ENCODE data around the gene RGS10.
A peak's percentile ranks its signal among the peaks of the same experiment; 100 is the strongest.
"Not testable (repeated sequence)": the region's sequence is repeated elsewhere in the genome, so short reads cannot be mapped to it uniquely, and the experiment has no call there.

RGS10 gene, protein sequence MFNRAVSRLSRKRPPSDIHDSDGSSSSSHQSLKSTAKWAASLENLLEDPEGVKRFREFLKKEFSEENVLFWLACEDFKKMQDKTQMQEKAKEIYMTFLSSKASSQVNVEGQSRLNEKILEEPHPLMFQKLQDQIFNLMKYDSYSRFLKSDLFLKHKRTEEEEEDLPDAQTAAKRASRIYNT

DNA sequence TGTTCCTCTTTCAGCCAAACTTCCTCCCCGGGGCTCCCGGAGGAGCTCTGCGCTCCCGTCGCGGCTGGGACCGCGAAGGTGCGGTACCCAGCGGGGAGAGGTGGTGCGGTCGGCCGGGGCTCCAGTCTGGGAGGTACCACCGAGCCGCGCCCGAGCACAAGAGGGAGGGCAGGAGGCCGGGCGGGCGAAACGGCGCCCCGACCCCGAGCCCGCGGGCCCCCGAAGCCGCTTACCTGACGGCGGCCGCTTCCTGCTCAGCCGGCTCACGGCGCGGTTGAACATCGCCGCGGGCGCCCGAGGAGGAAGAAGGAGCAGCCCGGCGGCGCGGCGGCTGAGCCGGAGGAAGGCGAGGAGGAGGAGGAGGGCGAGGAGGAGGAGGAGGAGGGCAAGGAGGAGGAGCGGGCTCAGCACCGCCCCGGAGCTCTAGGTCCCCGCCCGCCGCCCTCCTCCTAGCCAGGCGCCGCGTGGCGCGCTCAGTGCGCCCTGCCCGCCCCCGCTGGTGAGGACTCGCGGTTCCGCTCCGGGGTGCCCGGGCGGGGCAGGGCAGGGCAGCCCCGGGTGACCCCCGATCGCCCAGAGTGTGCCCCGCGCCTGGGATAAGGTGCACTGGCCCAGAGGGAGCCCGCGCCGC is at the start of gene RGS10:
Gene RGS10 (minus strand): TSS at position 363 of the 631 bp plus-strand sequence. CDS start 81 bp downstream, at position 282.
- peak within 1 kb of the TSS; percentile 75 for H3K4me3 ChIP-seq (replicated peaks; ENCODE audit: low read depth, low read length)

DNA sequence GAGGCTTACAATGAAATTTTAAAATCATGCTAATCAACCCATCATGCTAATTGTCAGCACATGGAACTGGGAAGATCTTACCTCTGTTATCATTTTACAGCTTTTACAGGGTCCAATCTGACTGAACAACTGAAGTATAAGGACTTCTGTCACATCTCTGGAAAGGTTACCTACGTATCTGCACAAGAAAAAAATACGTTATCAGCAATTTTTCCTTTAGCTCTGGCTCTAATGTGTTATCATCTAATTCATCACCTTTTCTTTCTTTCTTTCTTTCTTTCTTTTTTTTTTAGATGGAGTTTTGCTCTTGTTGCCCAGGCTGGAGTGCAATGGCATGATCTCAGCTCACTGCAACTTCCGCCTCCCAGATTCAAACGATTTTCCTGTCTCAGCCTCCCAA is 45.6 kb upstream of the RGS10 start:
- TF ChIP-seq, protein P1, sequence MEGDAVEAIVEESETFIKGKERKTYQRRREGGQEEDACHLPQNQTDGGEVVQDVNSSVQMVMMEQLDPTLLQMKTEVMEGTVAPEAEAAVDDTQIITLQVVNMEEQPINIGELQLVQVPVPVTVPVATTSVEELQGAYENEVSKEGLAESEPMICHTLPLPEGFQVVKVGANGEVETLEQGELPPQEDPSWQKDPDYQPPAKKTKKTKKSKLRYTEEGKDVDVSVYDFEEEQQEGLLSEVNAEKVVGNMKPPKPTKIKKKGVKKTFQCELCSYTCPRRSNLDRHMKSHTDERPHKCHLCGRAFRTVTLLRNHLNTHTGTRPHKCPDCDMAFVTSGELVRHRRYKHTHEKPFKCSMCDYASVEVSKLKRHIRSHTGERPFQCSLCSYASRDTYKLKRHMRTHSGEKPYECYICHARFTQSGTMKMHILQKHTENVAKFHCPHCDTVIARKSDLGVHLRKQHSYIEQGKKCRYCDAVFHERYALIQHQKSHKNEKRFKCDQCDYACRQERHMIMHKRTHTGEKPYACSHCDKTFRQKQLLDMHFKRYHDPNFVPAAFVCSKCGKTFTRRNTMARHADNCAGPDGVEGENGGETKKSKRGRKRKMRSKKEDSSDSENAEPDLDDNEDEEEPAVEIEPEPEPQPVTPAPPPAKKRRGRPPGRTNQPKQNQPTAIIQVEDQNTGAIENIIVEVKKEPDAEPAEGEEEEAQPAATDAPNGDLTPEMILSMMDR (IDR thresholded peaks at IDR 0.05; ENCODE audit: low read length, missing control alignments), result no peak
- no peak overlapping the region for H3K4me3 ChIP-seq (replicated peaks; ENCODE audit: low read depth, low read length)
- no peak for DNase-seq (ENCODE audit: low read depth)

More for the DNA sequence above, at the start of gene RGS10:
- DNase-seq (ENCODE audit: low read depth), result peak; percentile 69
- TF ChIP-seq, protein P1 (IDR thresholded peaks at IDR 0.05; ENCODE audit: low read length, missing control alignments), result no peak

DNA sequence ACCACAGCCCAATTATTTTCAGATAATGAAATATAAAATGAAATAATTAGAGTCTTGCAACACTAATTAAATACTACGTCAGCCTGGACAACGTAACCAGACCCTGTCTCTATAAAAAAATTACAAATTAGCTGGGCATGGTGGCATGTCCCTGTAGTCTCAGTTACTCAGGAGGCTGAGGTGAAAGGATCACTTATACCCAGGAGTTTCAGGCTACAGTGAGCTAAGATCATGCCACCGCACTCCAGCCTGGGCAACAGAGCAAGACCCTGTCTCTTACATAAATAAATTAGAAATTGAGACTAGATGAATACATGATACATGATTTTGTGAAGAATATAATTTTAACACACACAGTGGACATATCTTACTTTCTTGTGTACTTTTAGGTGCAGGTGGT is 35.8 kb upstream of the RGS10 start:
- H3K4me3 ChIP-seq (replicated peaks; ENCODE audit: low read depth, low read length), result no peak overlapping the region
- DNase-seq (ENCODE audit: low read depth), result no peak
- TF ChIP-seq, protein P1 (IDR thresholded peaks at IDR 0.05; ENCODE audit: low read length, missing control alignments), result no peak

DNA sequence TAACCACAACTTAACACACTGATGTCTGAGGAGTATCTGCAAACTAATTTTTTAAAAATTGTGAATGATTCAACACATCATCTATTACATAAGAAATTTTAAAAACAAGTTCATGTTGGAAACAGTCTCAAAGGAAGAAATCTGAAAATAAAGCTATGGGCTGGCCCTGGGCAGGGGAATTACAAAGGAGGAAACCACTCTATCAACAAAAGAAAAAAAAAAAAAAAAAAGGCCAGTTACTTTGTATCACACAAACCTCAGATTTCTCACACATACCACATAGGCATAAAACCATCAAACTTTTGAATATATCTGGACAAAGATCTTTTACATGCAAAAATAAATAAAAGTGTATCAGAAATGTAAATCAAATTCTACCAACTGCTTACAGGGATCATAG is 33.5 kb upstream of the RGS10 start:
- TF ChIP-seq, protein P1 (IDR thresholded peaks at IDR 0.05; ENCODE audit: low read length, missing control alignments), result no peak
- no peak for DNase-seq (ENCODE audit: low read depth)
- no peak overlapping the region for H3K4me3 ChIP-seq (replicated peaks; ENCODE audit: low read depth, low read length)

DNA sequence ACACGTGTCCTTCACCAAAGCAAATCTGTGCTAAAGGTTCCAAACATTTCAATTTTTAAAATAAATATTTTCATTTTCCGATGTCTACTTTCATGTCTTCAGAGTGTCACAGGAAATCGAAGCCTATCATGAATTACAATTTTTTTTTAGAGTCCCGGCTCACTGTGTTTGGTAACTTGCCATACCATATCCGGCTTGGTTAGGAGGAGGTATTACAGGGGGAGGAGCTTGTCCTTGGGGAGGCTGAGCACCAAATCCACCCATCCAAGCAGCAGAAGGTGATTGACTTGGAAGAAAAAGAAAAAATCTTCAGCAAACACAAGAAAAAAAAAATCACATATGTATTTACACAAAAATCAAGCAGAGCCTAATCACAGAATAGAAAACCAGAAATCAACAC is 33.0 kb upstream of the RGS10 start:
- DNase-seq (ENCODE audit: low read depth), result peak; percentile 50
- TF ChIP-seq, protein P1 (IDR thresholded peaks at IDR 0.05; ENCODE audit: low read length, missing control alignments), result no peak
- H3K4me3 ChIP-seq (replicated peaks; ENCODE audit: low read depth, low read length), result no peak overlapping the region

DNA sequence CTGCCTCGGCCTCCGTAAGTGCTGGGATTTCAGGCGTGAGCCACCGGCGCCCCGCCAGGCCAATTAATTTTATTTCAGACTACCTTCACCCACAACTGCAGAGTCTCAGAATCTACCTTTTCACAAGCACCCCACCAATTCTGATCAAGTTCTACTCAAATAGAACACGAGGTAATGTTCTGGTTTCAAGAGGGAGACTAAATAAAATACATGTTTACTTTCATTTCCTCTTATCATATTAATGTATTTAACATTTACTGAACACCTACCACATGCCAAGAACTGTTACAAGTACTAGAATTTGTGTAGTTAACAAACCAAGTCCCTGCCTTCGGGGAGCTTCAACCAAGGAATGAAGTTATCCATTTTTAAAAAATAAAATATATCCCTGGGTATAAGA is 25.5 kb upstream of the RGS10 start:
- TF ChIP-seq, protein P1 (IDR thresholded peaks at IDR 0.05; ENCODE audit: low read length, missing control alignments), result no peak
- H3K4me3 ChIP-seq (replicated peaks; ENCODE audit: low read depth, low read length), result no peak overlapping the region
- DNase-seq (ENCODE audit: low read depth), result no peak

DNA sequence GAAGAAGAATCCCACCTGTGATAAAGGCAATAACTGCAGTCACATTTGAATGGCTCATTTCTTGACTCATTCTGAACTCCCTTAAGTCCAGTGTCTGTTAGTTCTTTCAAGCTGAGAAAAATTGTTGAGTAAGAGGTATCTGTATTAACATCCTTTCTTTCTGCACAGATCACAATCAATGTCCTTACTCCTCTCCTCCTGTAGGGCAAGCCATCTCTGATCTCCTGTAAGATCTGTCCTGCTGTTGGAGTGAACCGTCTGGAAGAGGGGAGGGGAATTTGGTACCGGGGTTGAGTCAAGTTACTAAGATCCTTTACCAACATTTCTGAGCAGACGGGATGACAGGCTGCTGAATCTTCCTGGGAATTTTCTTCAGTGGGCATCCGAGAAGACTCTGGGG is 19.6 kb upstream of the RGS10 start:
- TF ChIP-seq, protein P1 (IDR thresholded peaks at IDR 0.05; ENCODE audit: low read length, missing control alignments), result no peak
- no peak for DNase-seq (ENCODE audit: low read depth)
- H3K4me3 ChIP-seq (replicated peaks; ENCODE audit: low read depth, low read length), result no peak overlapping the region

DNA sequence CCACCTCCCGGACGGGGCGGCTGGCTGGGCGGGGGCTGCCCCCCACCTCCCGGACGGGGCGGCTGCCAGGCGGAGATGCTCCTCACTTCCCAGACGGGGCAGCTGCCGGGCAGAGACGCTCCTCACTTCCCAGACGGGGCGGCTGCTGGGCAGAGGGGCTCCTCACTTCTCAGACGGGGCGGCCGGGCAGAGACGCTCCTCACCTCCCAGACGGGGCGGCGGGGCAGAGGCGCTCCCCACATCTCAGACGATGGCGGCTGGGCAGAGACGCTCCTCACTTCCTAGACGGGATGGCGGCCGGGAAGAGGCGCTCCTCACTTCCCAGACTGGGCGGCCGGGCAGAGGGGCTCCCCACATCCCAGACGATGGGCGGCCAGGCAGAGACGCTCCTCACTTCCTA is 17.0 kb upstream of the RGS10 start:
- not testable (repeated sequence) for H3K4me3 ChIP-seq (replicated peaks; ENCODE audit: low read depth, low read length); DNase-seq (ENCODE audit: low read depth)

DNA sequence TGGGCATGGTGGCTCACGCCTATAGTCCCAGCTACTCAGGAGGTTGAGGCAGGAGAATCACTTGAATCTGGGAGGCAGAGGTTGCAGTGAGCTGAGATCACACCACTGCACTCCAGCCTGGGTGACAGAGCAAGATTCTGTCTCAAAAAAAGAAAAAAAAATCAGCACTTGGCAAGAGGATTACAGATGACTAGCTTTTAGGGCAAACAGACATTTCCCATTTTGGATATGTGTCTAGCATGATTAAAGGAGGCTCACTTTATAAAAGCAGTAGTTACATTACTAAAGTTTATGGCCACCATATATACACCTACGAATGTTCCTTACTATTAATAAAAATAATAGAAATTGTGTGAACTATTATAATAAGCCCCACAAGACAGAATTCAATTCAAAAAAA is 13.6 kb upstream of the RGS10 start:
- DNase-seq (ENCODE audit: low read depth); H3K4me3 ChIP-seq (replicated peaks; ENCODE audit: low read depth, low read length): not testable (repeated sequence)

Data from fibroblast of pulmonary artery (primary cell).